Measurements from ENCODE around the gene CLEC14A. TPM values are rescaled to one million over a fixed set of nuclear protein-coding genes. Genes with fewer than 3 reads are reported as not detected.

CLEC14A gene
- total RNA-seq, 2 experiments from 2014 or later: not detected

DNA sequence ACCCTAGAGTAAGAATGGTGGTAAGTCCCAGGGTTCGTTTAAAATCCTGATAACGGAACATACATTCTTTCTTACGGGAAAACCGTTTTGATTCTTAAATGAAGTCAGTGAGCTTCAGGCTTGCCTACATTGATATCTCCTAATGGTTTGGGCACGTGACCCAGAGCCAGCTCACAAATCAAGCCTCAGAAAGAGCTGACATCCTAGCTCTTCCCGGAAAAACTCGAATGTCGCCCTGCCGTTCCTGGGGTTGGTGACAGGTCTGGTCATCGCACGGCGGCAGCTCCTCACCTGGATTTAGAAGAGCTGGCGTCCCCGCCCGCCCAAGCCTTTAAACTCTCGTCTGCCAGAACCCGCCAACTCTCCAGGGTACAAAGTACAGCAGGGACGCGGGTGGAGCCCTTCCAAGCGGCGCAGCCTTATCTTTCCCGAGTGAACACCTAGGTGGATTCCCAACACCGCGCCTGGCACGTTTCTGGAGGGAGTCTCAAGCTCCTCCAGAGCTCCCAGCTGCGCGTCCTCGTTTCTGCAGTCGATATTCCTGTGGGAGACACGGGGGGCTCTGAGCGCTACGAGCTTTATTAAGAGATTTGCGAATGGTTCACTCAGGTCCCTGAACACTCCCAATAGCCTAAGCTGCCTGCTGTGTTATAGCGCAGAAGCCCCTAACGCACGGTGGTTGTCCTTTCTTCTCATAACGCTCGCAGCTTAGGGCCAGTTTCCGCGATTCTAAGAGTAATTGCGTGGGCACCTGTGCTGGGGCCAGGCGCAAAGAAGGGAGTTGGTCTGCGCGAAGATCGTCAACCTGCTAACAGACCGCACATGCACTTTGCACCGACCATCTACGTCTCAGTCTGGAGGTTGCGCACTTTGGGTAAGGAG, 47.9 kb downstream of the CLEC14A start, which contains the start of gene SSTR1:
TSS of gene SSTR1 (plus strand) at position 169 of the 882 bp plus-strand sequence. CDS start 1,486 bp downstream, outside the sequence.
- BruUV-seq (replicated peaks): no TSS peak
- no peaks in the 10 kb centered on the region for H3K9me2 ChIP-seq (ENCODE audit: insufficient read depth, low read length)
- H3K4me2 ChIP-seq (ENCODE audit: low read length): no peak within 1 kb of the TSS
- H2AFZ ChIP-seq (ENCODE audit: low read length): no peak within 1 kb of the TSS
- H3K27ac ChIP-seq (ENCODE audit: low read depth, low read length, poor library complexity, severe bottlenecking): no peak within 1 kb of the TSS
- no peak within 1 kb of the TSS for H3K4me3 ChIP-seq (ENCODE audit: low read depth, low read length, poor library complexity, severe bottlenecking)
- DNase-seq (ENCODE audit: low spot score): no peak
- H4K20me1 ChIP-seq (ENCODE audit: insufficient read depth, low read length): no peaks in the 10 kb centered on the region
- H3K36me3 ChIP-seq (ENCODE audit: insufficient read depth, low read length): no peaks in the 10 kb centered on the region
- TF ChIP-seq, protein P1, sequence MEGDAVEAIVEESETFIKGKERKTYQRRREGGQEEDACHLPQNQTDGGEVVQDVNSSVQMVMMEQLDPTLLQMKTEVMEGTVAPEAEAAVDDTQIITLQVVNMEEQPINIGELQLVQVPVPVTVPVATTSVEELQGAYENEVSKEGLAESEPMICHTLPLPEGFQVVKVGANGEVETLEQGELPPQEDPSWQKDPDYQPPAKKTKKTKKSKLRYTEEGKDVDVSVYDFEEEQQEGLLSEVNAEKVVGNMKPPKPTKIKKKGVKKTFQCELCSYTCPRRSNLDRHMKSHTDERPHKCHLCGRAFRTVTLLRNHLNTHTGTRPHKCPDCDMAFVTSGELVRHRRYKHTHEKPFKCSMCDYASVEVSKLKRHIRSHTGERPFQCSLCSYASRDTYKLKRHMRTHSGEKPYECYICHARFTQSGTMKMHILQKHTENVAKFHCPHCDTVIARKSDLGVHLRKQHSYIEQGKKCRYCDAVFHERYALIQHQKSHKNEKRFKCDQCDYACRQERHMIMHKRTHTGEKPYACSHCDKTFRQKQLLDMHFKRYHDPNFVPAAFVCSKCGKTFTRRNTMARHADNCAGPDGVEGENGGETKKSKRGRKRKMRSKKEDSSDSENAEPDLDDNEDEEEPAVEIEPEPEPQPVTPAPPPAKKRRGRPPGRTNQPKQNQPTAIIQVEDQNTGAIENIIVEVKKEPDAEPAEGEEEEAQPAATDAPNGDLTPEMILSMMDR (conservative IDR thresholded peaks at IDR 0.05; ENCODE audit: low read length): no peak
- no peak for TF ChIP-seq EZH2phosphoT487 (IDR thresholded peaks at IDR 0.05; ENCODE audit: borderline replicate concordance, low read depth, low read length)
- peaks cover 8% of the 10 kb centered on the region for H3K4me1 ChIP-seq (ENCODE audit: insufficient read depth, low read length, poor library complexity, severe bottlenecking)
- H3K79me2 ChIP-seq (ENCODE audit: insufficient read depth, low read depth, low read length): no peaks in the 10 kb centered on the region
- peaks cover 19% of the 10 kb centered on the region for H3K9me3 ChIP-seq (ENCODE audit: low read length)
- POLR2A ChIA-PET: interaction anchor here (1.0 kb wide), 1 partner anchor 50 kb away, joined by 3 read pairs; no protein-coding TSS in a partner anchor
- CTCF ChIA-PET (ENCODE audit: unreplicated experiment): no interaction called here
- intact Hi-C loops (cut with micrococcal nuclease; ENCODE audit: unreplicated experiment): no loop called here

DNA sequence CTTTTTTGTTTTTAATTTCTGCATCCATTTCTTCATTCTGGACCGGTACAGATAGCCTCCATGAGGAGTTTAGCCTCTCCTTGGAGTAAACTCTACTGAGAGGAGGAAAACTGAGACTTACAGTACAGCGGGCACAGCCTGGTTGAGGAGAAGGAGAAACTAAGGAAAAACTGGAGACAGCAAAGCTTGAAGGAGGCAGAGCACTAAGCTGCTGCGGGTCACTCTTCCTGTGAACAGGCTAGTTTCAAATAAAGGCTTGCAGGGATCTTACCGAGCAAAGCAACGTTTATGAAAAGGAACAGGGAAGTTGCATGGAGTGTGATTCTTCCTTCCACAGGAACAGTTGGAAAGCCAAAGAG, 48.5 kb downstream of the CLEC14A start:
- Histone ChIP-seq H3K4me3 (ENCODE audit: low read depth, low read length, poor library complexity, severe bottlenecking) (no peak overlapping the region), H2AFZ (ENCODE audit: low read length) (no peak overlapping the region), H3K79me2 (ENCODE audit: insufficient read depth, low read depth, low read length) (no peaks in the 10 kb centered on the region), H3K4me2 (ENCODE audit: low read length) (no peak overlapping the region), H4K20me1 (ENCODE audit: insufficient read depth, low read length) (no peaks in the 10 kb centered on the region), H3K4me1 (ENCODE audit: insufficient read depth, low read length, poor library complexity, severe bottlenecking) (peaks cover 13% of the 10 kb centered on the region), H3K9me2 (ENCODE audit: insufficient read depth, low read length) (no peaks in the 10 kb centered on the region), H3K27ac (ENCODE audit: low read depth, low read length, poor library complexity, severe bottlenecking) (no peak overlapping the region), H3K9me3 (ENCODE audit: low read length) (peaks cover 19% of the 10 kb centered on the region), H3K36me3 (ENCODE audit: insufficient read depth, low read length) (no peaks in the 10 kb centered on the region)
- ChIA-PET POLR2A (interaction anchor here (1.0 kb wide), 1 partner anchor 49 kb away, joined by 3 read pairs; no protein-coding TSS in a partner anchor), CTCF (ENCODE audit: unreplicated experiment) (no interaction called here)
- BruUV-seq (replicated peaks): no TSS peak
- DNase-seq (ENCODE audit: low spot score): no peak
- intact Hi-C loops (cut with micrococcal nuclease; ENCODE audit: unreplicated experiment): no loop called here
- TF ChIP-seq EZH2phosphoT487 (IDR thresholded peaks at IDR 0.05; ENCODE audit: borderline replicate concordance, low read depth, low read length): no peak
- TF ChIP-seq, protein P1 (conservative IDR thresholded peaks at IDR 0.05; ENCODE audit: low read length): no peak

All from OCI-LY7 (cell line).